ENCODE measurements around the gene ATP5F1C. TPM values are rescaled to one million over a fixed set of nuclear protein-coding genes. Genes with fewer than 3 reads are reported as not detected.

The ATP5F1C gene
- total and polyA plus RNA-seq, 4 donors: 133 to 262 (median 205) TPM

DNA sequence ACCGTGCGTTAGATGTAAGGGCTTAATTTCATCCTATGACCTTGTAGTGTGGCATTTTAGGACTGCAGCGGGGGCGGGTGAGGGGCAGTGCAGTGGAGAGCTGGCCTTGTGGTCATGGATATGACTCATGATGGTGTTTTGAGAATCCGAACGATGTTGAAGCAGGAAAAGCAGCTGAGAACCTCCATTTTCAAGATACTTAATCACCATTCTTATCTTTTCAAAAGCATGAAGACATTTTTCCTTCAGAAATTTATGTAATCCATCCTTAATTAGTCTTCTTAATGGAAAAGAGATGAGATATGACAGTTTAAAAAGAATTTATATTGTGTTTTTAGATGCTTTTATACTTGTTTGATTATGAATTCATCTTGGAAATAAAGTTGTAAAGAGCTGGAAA is 9.6 kb downstream of the ATP5F1C start:
- DNase-seq (ENCODE audit: low spot score): no peak
- Histone ChIP-seq H3K4me3 (ENCODE audit: low read depth in 1 of 3, low read length in 3 of 3) (no peak overlapping the region), H3K9ac (ENCODE audit: low read depth in 1 of 2, low read length in 2 of 2) (no peak overlapping the region), H3K4me1 (ENCODE audit: control insufficient read depth in 4 of 4, insufficient read depth in 4 of 4, low read length in 3 of 4) (peaks cover 3 to 15% (median 9%) of the 10 kb centered on the region in 4 donors), H3K27me3 (ENCODE audit: control insufficient read depth in 4 of 4, insufficient read depth in 4 of 4, low read length in 3 of 4) (no peaks in the 10 kb centered on the region), H3K9me3 (ENCODE audit: control insufficient read depth in 4 of 4, low read length in 3 of 4) (no peaks in the 10 kb centered on the region), H3K36me3 (ENCODE audit: control insufficient read depth in 4 of 4, insufficient read depth in 3 of 4, low read depth in 1 of 4, low read length in 3 of 4) (peaks cover 4 to 52% (median 42%) of the 10 kb centered on the region in 4 donors), H3K27ac (ENCODE audit: low read depth in 1 of 2, low read length in 2 of 2) (no peak overlapping the region)
- TF ChIP-seq NR2F2 (IDR thresholded peaks at IDR 0.05): no peak
- 78% methylated on average over 6 of the region's 6 CpGs for WGBS

GRCh38 chr10:7802606-7803005 is 14.6 kb downstream of the ATP5F1C start:
- no peaks in the 10 kb centered on the region for H3K27me3 ChIP-seq (ENCODE audit: control insufficient read depth in 4 of 4, insufficient read depth in 4 of 4, low read length in 3 of 4)
- no peak overlapping the region for H3K9ac ChIP-seq (ENCODE audit: low read depth in 1 of 2, low read length in 2 of 2)
- no peak overlapping the region for H3K27ac ChIP-seq (ENCODE audit: low read depth in 1 of 2, low read length in 2 of 2)
- 94% methylated on average over 4 of the region's 4 CpGs for WGBS
- no peak overlapping the region for H3K4me3 ChIP-seq (ENCODE audit: low read depth in 1 of 3, low read length in 3 of 3)
- H3K36me3 ChIP-seq (ENCODE audit: control insufficient read depth in 4 of 4, insufficient read depth in 3 of 4, low read depth in 1 of 4, low read length in 3 of 4): peaks cover 8 to 83% (median 67%) of the 10 kb centered on the region in 4 donors
- DNase-seq (ENCODE audit: low spot score): no peak
- no peaks in the 10 kb centered on the region for H3K4me1 ChIP-seq (ENCODE audit: control insufficient read depth in 4 of 4, insufficient read depth in 4 of 4, low read length in 3 of 4)
- no peak for TF ChIP-seq GABPA (IDR thresholded peaks at IDR 0.05 in 1 of 2, conservative IDR thresholded peaks at IDR 0.05 in 1 of 2)
- no peak for TF ChIP-seq EGR1 (IDR thresholded peaks at IDR 0.05; ENCODE audit: low read depth in 2 of 2)
- TF ChIP-seq ATF3 (IDR thresholded peaks at IDR 0.05): no peak
- no peak for TF ChIP-seq TAF1 (conservative IDR thresholded peaks at IDR 0.05)
- no peak for TF ChIP-seq HNF4A (conservative IDR thresholded peaks at IDR 0.05)
- no peak for TF ChIP-seq MAX (IDR thresholded peaks at IDR 0.05)
- no peak for TF ChIP-seq SP1 (IDR thresholded peaks at IDR 0.05)
- no peak for TF ChIP-seq YY1 (IDR thresholded peaks at IDR 0.05)
- no peak for TF ChIP-seq RAD21 (IDR thresholded peaks at IDR 0.05)
- TF ChIP-seq HNF4G (IDR thresholded peaks at IDR 0.05): no peak
- no peak for TF ChIP-seq RXRA (IDR thresholded peaks at IDR 0.05)
- TF ChIP-seq JUND (IDR thresholded peaks at IDR 0.05): no peak
- TF ChIP-seq, protein P1, sequence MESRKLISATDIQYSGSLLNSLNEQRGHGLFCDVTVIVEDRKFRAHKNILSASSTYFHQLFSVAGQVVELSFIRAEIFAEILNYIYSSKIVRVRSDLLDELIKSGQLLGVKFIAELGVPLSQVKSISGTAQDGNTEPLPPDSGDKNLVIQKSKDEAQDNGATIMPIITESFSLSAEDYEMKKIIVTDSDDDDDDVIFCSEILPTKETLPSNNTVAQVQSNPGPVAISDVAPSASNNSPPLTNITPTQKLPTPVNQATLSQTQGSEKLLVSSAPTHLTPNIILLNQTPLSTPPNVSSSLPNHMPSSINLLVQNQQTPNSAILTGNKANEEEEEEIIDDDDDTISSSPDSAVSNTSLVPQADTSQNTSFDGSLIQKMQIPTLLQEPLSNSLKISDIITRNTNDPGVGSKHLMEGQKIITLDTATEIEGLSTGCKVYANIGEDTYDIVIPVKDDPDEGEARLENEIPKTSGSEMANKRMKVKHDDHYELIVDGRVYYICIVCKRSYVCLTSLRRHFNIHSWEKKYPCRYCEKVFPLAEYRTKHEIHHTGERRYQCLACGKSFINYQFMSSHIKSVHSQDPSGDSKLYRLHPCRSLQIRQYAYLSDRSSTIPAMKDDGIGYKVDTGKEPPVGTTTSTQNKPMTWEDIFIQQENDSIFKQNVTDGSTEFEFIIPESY (IDR thresholded peaks at IDR 0.05): no peak
- no peaks in the 10 kb centered on the region for H3K9me3 ChIP-seq (ENCODE audit: control insufficient read depth in 4 of 4, low read length in 3 of 4)

- peaks cover 11 to 74% (median 66%) of the 10 kb centered on the region in 4 donors for H3K36me3 ChIP-seq (ENCODE audit: control insufficient read depth in 4 of 4, insufficient read depth in 3 of 4, low read depth in 1 of 4, low read length in 3 of 4)
- no peaks in the 10 kb centered on the region for H3K4me1 ChIP-seq (ENCODE audit: control insufficient read depth in 4 of 4, insufficient read depth in 4 of 4, low read length in 3 of 4)
- TF ChIP-seq RAD21 (IDR thresholded peaks at IDR 0.05) (no peak), RXRA (IDR thresholded peaks at IDR 0.05) (no peak), ATF3 (IDR thresholded peaks at IDR 0.05) (no peak), TAF1 (conservative IDR thresholded peaks at IDR 0.05) (no peak), JUND (IDR thresholded peaks at IDR 0.05) (no peak), HNF4A (conservative IDR thresholded peaks at IDR 0.05) (no peak), HNF4G (IDR thresholded peaks at IDR 0.05) (no peak)
- no peak overlapping the region for H3K9ac ChIP-seq (ENCODE audit: low read depth in 1 of 2, low read length in 2 of 2)
- WGBS: 95% methylated on average over 6 of the region's 6 CpGs
- H3K9me3 ChIP-seq (ENCODE audit: control insufficient read depth in 4 of 4, low read length in 3 of 4): no peaks in the 10 kb centered on the region
- H3K27ac ChIP-seq (ENCODE audit: low read depth in 1 of 2, low read length in 2 of 2): no peak overlapping the region
- DNase-seq (ENCODE audit: low spot score): no peak
- no peaks in the 10 kb centered on the region for H3K27me3 ChIP-seq (ENCODE audit: control insufficient read depth in 4 of 4, insufficient read depth in 4 of 4, low read length in 3 of 4)
- no peak overlapping the region for H3K4me3 ChIP-seq (ENCODE audit: low read depth in 1 of 3, low read length in 3 of 3)
These were observed 16.2 kb downstream of the ATP5F1C start for GRCh38 chr10:7804216-7804615.

Measured in liver (tissue), 9 donors.